CD14-positive monocyte (primary cell): ENCODE measurements around the gene ST6GALNAC2. TPM values are rescaled to one million over a fixed set of nuclear protein-coding genes. Genes with fewer than 3 reads are reported as not detected.

ENCODE experiments used
- DNase-seq, 3 donors: peaks; one replicate each; pipeline ENCODE4 v3.0.0-alpha.2; 2011 to 2022
- H2AFZ ChIP-seq: 2 replicates; pipeline ENCODE4 v1.6.0; 2012; ENCODE audit warnings: mild to moderate bottlenecking, low read depth, low read length, inconsistent platforms; ENCODE audit not compliant: insufficient read depth, poor library complexity, severe bottlenecking
- H3K27ac ChIP-seq, 2 donors: 1 replicate in 1 of 2; 2 replicates in 1 of 2; pipeline ENCODE4 v1.5.1; 2012 to 2013; ENCODE audit warnings: low read length in 2 of 2, control low read depth in 1 of 2, inconsistent platforms in 1 of 2, low read depth in 1 of 2, mild to moderate bottlenecking in 1 of 2
- H3K27me3 ChIP-seq, 2 donors: one replicate each; pipeline versions ENCODE4 v1.6.0 to v1.6.1; 2011 to 2013; ENCODE audit warnings: low read length in 2 of 2; ENCODE audit not compliant: control insufficient read depth in 2 of 2, insufficient read depth in 2 of 2
- H3K36me3 ChIP-seq, 2 donors: replicated peaks in 1 of 2; 1 replicate in 1 of 2; 2 replicates in 1 of 2; pipeline versions ENCODE4 v1.5.1 to v1.6.1; 2012 to 2013; ENCODE audit warnings: low read length in 2 of 2, control low read depth in 1 of 2, inconsistent platforms in 1 of 2, mild to moderate bottlenecking in 1 of 2; ENCODE audit not compliant: insufficient read depth in 2 of 2, control insufficient read depth in 1 of 2
- H3K4me1 ChIP-seq, 2 donors: 1 replicate in 1 of 2; 2 replicates in 1 of 2; pipeline versions ENCODE4 v1.5.1 to v1.6.1; 2012 to 2013; ENCODE audit warnings: low read length in 2 of 2, control low read depth in 1 of 2, inconsistent platforms in 1 of 2, mild to moderate bottlenecking in 1 of 2, moderate library complexity in 1 of 2; ENCODE audit not compliant: insufficient read depth in 2 of 2, control insufficient read depth in 1 of 2
- H3K4me2 ChIP-seq: replicated peaks from 2 replicates; pipeline ENCODE3; 2012; ENCODE audit warnings: low read length, moderate library complexity, mild to moderate bottlenecking; ENCODE audit not compliant: poor library complexity, severe bottlenecking; ENCODE audit errors: extremely low read depth
- H3K4me3 ChIP-seq, 3 experiments: fragments of 200-600 bp in 1 of 3; sonication (generic) in 1 of 3; replicated peaks in 1 of 3; 1 replicate in 2 of 3; 2 replicates in 1 of 3; pipeline ENCODE4 v1.5.1; 2011 to 2013; ENCODE audit warnings: low read length in 3 of 3, mild to moderate bottlenecking in 3 of 3, control low read depth in 2 of 3, low read depth in 2 of 3, inconsistent platforms in 1 of 3, moderate library complexity in 1 of 3
- H3K79me2 ChIP-seq: 2 replicates; pipeline ENCODE4 v1.6.0; 2012; ENCODE audit warnings: mild to moderate bottlenecking, control low read depth, inconsistent platforms, low read length, moderate library complexity; ENCODE audit not compliant: insufficient read depth
- H3K9ac ChIP-seq: 2 replicates; pipeline ENCODE4 v1.6.0; 2017; ENCODE audit warnings: low read length, mild to moderate bottlenecking; ENCODE audit not compliant: insufficient read depth, poor library complexity, severe bottlenecking
- H3K9me3 ChIP-seq, 2 donors: replicated peaks in 1 of 2; 1 replicate in 1 of 2; 2 replicates in 1 of 2; pipeline versions ENCODE4 v1.5.1 to v1.6.1; 2012 to 2013; ENCODE audit warnings: low read length in 2 of 2, control low read depth in 1 of 2; ENCODE audit not compliant: control insufficient read depth in 1 of 2, insufficient read depth in 1 of 2
- H4K20me1 ChIP-seq: 2 replicates; pipeline ENCODE4 v1.6.0; 2012; ENCODE audit warnings: mild to moderate bottlenecking, low read length, control low read depth, moderate library complexity; ENCODE audit not compliant: insufficient read depth
- H3K27ac Mint-ChIP-seq, 7 donors: one replicate each; pipeline ENCODE4 v1.8.0; 2020; ENCODE audit warnings: mild to moderate bottlenecking in 7 of 7, mixed read lengths in 7 of 7, moderate library complexity in 6 of 7, inconsistent platforms in 2 of 7
- H3K27me3 Mint-ChIP-seq, 3 donors: one replicate each; pipeline ENCODE4 v1.8.0; 2021 to 2022; ENCODE audit warnings: low read depth in 3 of 3, mild to moderate bottlenecking in 3 of 3, mixed read lengths in 3 of 3, moderate library complexity in 3 of 3, inconsistent platforms in 1 of 3
- H3K36me3 Mint-ChIP-seq, 2 donors: one replicate each; pipeline ENCODE4 v1.8.0; 2020; ENCODE audit warnings: mixed read lengths in 2 of 2, inconsistent platforms in 1 of 2, mild to moderate bottlenecking in 1 of 2
- H3K4me1 Mint-ChIP-seq: one replicate; pipeline ENCODE4 v1.8.0; 2020; ENCODE audit warnings: mild to moderate bottlenecking, mixed read lengths
- H3K4me3 Mint-ChIP-seq, 2 donors: one replicate each; pipeline ENCODE4 v1.8.0; 2020; ENCODE audit warnings: mild to moderate bottlenecking in 2 of 2, mixed read lengths in 2 of 2, moderate library complexity in 1 of 2
- H3K9me3 Mint-ChIP-seq, 7 donors: one replicate each; pipeline ENCODE4 v1.8.0; 2020 to 2022; ENCODE audit warnings: mixed read lengths in 7 of 7, mild to moderate bottlenecking in 6 of 7, moderate library complexity in 6 of 7, inconsistent platforms in 2 of 7
- CTCF ChIP-seq: fragments of 200-600 bp; IDR thresholded peaks from one replicate; pipeline ENCODE4 v1.8.0; 2022; ENCODE audit warnings: antibody characterized with exemption, mild to moderate bottlenecking
- WGBS: methylation state at CpG from one replicate; pipeline ENCODE4 v1.1.5; 2013; ENCODE audit warnings: missing lambda C conversion rate; ENCODE audit not compliant: insufficient coverage; 5-methylcytosine and 5-hydroxymethylcytosine counted together
- intact Hi-C, 2 donors: fragments of 100-400 bp; cut with micrococcal nuclease; formaldehyde crosslinking; loops; one replicate each; pipeline versions ENCODE4 v1.15.0 to v1.15.1; 2023
- polyA plus RNA-seq, 3 donors: library from polyadenylated mRNA; depleted of rRNA in 1 of 3; unstranded in 2 of 3; stranded (reverse) in 1 of 3; fragments of 300-500 nt in 2 of 3; fragments of >200 nt in 1 of 3; fragmentation: Illumina TruSeq in 2 of 3; gene quantifications; 1 replicate in 2 of 3; 2 replicates in 1 of 3; pipeline ENCODE4 v1.2.3, GENCODE V29; 2012 to 2021

ST6GALNAC2 gene
- polyA plus RNA-seq, 3 donors = 8.3 to 11.8 (median 11.8) TPM

- Mint-ChIP-seq H3K27ac (no peak overlapping the region), H3K27me3 (peaks cover 58 to 80% (median 64%) of the 10 kb centered on the region in 3 donors), H3K9me3 (peaks cover 0 to 6% (median 4%) of the 10 kb centered on the region in 7 donors), H3K4me3 (peak overlapping the region in 1 of 2 donors; percentile 82), H3K4me1 (peaks cover 10% of the 10 kb centered on the region), H3K36me3 (peaks cover 3 to 8% of the 10 kb centered on the region in 2 donors)
- Histone ChIP-seq H3K4me1 (peaks cover 13 to 20% of the 10 kb centered on the region in 2 donors), H3K4me3 (no peak overlapping the region), H4K20me1 (no peaks in the 10 kb centered on the region), H3K36me3 (no peaks in the 10 kb centered on the region), H3K4me2 (no peak overlapping the region), H3K9me3 (peaks cover 0 to 12% of the 10 kb centered on the region in 2 donors), H3K27me3 (peaks cover 23 to 47% of the 10 kb centered on the region in 2 donors), H3K9ac (no peak overlapping the region), H3K27ac (no peak overlapping the region), H2AFZ (no peak overlapping the region), H3K79me2 (no peaks in the 10 kb centered on the region)
- DNase-seq = no peak
- 98% methylated on average over 4 of the region's 9 CpGs for WGBS
- intact Hi-C loops = no loop called here
- no peak for TF ChIP-seq CTCF
Observed at GRCh38 chr17:76538941-76539570, 46.6 kb downstream of the ST6GALNAC2 start.

- peaks cover 57 to 75% (median 59%) of the 10 kb centered on the region in 3 donors for H3K27me3 Mint-ChIP-seq
- H3K4me1 Mint-ChIP-seq = peaks cover 10% of the 10 kb centered on the region
- H3K4me1 ChIP-seq = peaks cover 13 to 20% of the 10 kb centered on the region in 2 donors
- no peak overlapping the region for H3K9ac ChIP-seq
- H3K4me3 ChIP-seq = peak overlapping the region in 1 of 3 experiments; percentile 11
- intact Hi-C loops = no loop called here
- H3K9me3 ChIP-seq = peaks cover 0 to 12% of the 10 kb centered on the region in 2 donors
- no peaks in the 10 kb centered on the region for H4K20me1 ChIP-seq
- H2AFZ ChIP-seq = peak overlapping the region; percentile 41
- peaks cover 3 to 8% of the 10 kb centered on the region in 2 donors for H3K36me3 Mint-ChIP-seq
- H3K4me2 ChIP-seq = peak overlapping the region; percentile 51
- DNase-seq = peak in 1 of 3 donors; percentile 38
- 18% methylated on average over 34 of the region's 37 CpGs for WGBS
- H3K9me3 Mint-ChIP-seq = peaks cover 0 to 6% (median 4%) of the 10 kb centered on the region in 7 donors
- H3K27ac Mint-ChIP-seq = peak overlapping the region in 1 of 7 donors; percentile 60
- H3K36me3 ChIP-seq = no peaks in the 10 kb centered on the region
- H3K27me3 ChIP-seq = peaks cover 23 to 40% of the 10 kb centered on the region in 2 donors
- no peak overlapping the region for H3K27ac ChIP-seq
- TF ChIP-seq CTCF = no peak
- peak overlapping the region in 1 of 2 donors; percentile 82 for H3K4me3 Mint-ChIP-seq
- H3K79me2 ChIP-seq = no peaks in the 10 kb centered on the region
Observed at GRCh38 chr17:76538281-76538931, 47.3 kb downstream of the ST6GALNAC2 start.
